Liver (tissue), 9 donors: ENCODE data around the gene SIRT6. TPM values are rescaled to one million over a fixed set of nuclear protein-coding genes. Genes with fewer than 3 reads are reported as not detected.
"Not testable (repeated sequence)": the region's sequence is repeated elsewhere in the genome, so short reads cannot be mapped to it uniquely, and the experiment has no call there.

Experiments used
- DNase-seq: peaks from one replicate; pipeline ENCODE4 v3.0.0-alpha.2; 2017; ENCODE audit warnings: low spot score
- H3K27ac ChIP-seq, 2 donors: one replicate each; pipeline ENCODE4 v1.7.0; 2013; ENCODE audit warnings: inconsistent platforms in 2 of 2, low read length in 2 of 2, control low read depth in 1 of 2, low read depth in 1 of 2, mild to moderate bottlenecking in 1 of 2
- H3K27me3 ChIP-seq, 4 donors: one replicate each; pipeline versions ENCODE4 v1.6.1 to v1.7.0; 2013; ENCODE audit warnings: low read length in 3 of 4, inconsistent platforms in 1 of 4, mild to moderate bottlenecking in 1 of 4, moderate library complexity in 1 of 4; ENCODE audit not compliant: control insufficient read depth in 4 of 4, insufficient read depth in 4 of 4
- H3K36me3 ChIP-seq, 4 donors: one replicate each; pipeline versions ENCODE4 v1.6.1 to v1.7.0; 2013; ENCODE audit warnings: low read length in 3 of 4, mild to moderate bottlenecking in 3 of 4, low read depth in 1 of 4, moderate library complexity in 1 of 4; ENCODE audit not compliant: control insufficient read depth in 4 of 4, insufficient read depth in 3 of 4
- H3K4me1 ChIP-seq, 4 donors: one replicate each; pipeline versions ENCODE4 v1.6.1 to v1.7.0; 2013; ENCODE audit warnings: low read length in 3 of 4, mild to moderate bottlenecking in 3 of 4, moderate library complexity in 1 of 4; ENCODE audit not compliant: control insufficient read depth in 4 of 4, insufficient read depth in 4 of 4
- H3K4me3 ChIP-seq, 3 donors: one replicate each; pipeline versions ENCODE4 v1.6.1 to v1.7.0; 2013; ENCODE audit warnings: low read length in 3 of 3, control low read depth in 1 of 3, low read depth in 1 of 3, mild to moderate bottlenecking in 1 of 3
- H3K9ac ChIP-seq, 2 donors: one replicate each; pipeline ENCODE4 v1.7.0; 2013; ENCODE audit warnings: low read length in 2 of 2, mild to moderate bottlenecking in 2 of 2, moderate library complexity in 2 of 2, control low read depth in 1 of 2, low read depth in 1 of 2
- H3K9me3 ChIP-seq, 4 donors: one replicate each; pipeline versions ENCODE4 v1.6.1 to v1.7.0; 2013; ENCODE audit warnings: low read length in 3 of 4; ENCODE audit not compliant: control insufficient read depth in 4 of 4
- ATF3 ChIP-seq: IDR thresholded peaks from 2 replicates; pipeline ENCODE4 v1.6.1; 2016; ENCODE audit warnings: antibody characterized with exemption
- EGR1 ChIP-seq, 2 donors: IDR thresholded peaks; 2 replicates each; pipeline ENCODE4 v1.6.1; 2016 to 2018; ENCODE audit warnings: antibody characterized with exemption in 2 of 2, low read depth in 2 of 2
- FOXA1 ChIP-seq: IDR thresholded peaks from 2 replicates; pipeline ENCODE4 v1.6.1; 2016; ENCODE audit warnings: antibody characterized with exemption
- FOXA2 ChIP-seq: IDR thresholded peaks from 2 replicates; pipeline ENCODE4 v1.6.1; 2016; ENCODE audit warnings: antibody characterized with exemption
- GABPA ChIP-seq, 2 donors: IDR thresholded peaks in 1 of 2; conservative IDR thresholded peaks in 1 of 2; 2 replicates each; pipeline ENCODE4 v1.6.1; 2016; ENCODE audit warnings: antibody characterized with exemption in 2 of 2, mild to moderate bottlenecking in 1 of 2, moderate library complexity in 1 of 2
- HNF4A ChIP-seq, 2 donors: conservative IDR thresholded peaks; 2 replicates each; pipeline ENCODE4 v1.6.1; 2016; ENCODE audit warnings: antibody characterized with exemption in 2 of 2, mild to moderate bottlenecking in 2 of 2
- HNF4G ChIP-seq: IDR thresholded peaks from 2 replicates; pipeline ENCODE4 v1.6.1; 2016; ENCODE audit warnings: antibody characterized with exemption
- JUND ChIP-seq, 2 donors: IDR thresholded peaks; 2 replicates each; pipeline ENCODE4 v1.6.1; 2016; ENCODE audit warnings: antibody characterized with exemption in 2 of 2
- NR2F2 ChIP-seq: IDR thresholded peaks from 2 replicates; pipeline ENCODE4 v1.6.1; 2016; ENCODE audit warnings: antibody characterized with exemption
- RAD21 ChIP-seq, 2 donors: IDR thresholded peaks; 2 replicates each; pipeline ENCODE4 v1.6.1; 2016; ENCODE audit warnings: antibody characterized with exemption in 2 of 2, mild to moderate bottlenecking in 2 of 2
- RXRA ChIP-seq, 2 donors: IDR thresholded peaks; 2 replicates each; pipeline ENCODE4 v1.6.1; 2017 to 2018; ENCODE audit warnings: antibody characterized with exemption in 2 of 2, mild to moderate bottlenecking in 1 of 2
- SP1 ChIP-seq: IDR thresholded peaks from 2 replicates; pipeline ENCODE4 v1.6.1; 2018; ENCODE audit warnings: antibody characterized with exemption, mild to moderate bottlenecking
- TAF1 ChIP-seq: conservative IDR thresholded peaks from 2 replicates; pipeline ENCODE4 v1.6.1; 2016; ENCODE audit warnings: antibody characterized with exemption, mild to moderate bottlenecking
- YY1 ChIP-seq: IDR thresholded peaks from 2 replicates; pipeline ENCODE4 v1.6.1; 2016; ENCODE audit warnings: antibody characterized with exemption, mild to moderate bottlenecking
- WGBS: extraction: QIAGEN DNeasy Blood & Tissue Kit; methylation state at CpG from one replicate; pipeline ENCODE4 v1.1.7; 2013; 5-methylcytosine and 5-hydroxymethylcytosine counted together
- polyA plus RNA-seq, 2 donors: library from polyadenylated mRNA; stranded (reverse) in 1 of 2; unstranded in 1 of 2; fragments of 200-250 nt in 1 of 2; fragments of >200 nt in 1 of 2; fragmentation: Nextera tagmentation in 1 of 2; extraction: Ambion mirVana in 1 of 2; gene quantifications; one replicate each; pipeline versions ENCODE4 v1.2.1 to v1.2.3, GENCODE V29; 2013 to 2015
- total RNA-seq, 2 donors: library from RNA; depleted of rRNA; stranded (reverse); fragments of >200 nt; gene quantifications; one replicate each; pipeline ENCODE4 v1.2.3, GENCODE V29; 2014
- TF ChIP-seq, protein P1 (sequence below): IDR thresholded peaks from 2 replicates; pipeline ENCODE4 v1.6.1; 2016; ENCODE audit warnings: antibody characterized with exemption
- TF ChIP-seq, protein P2 (sequence below): fragments of 150-350 bp; IDR thresholded peaks from 2 replicates; pipeline ENCODE4 v1.5.1; 2017; ENCODE audit warnings: improper control_type of control experiment, low read depth, low read length; ENCODE audit not compliant: missing input control
- TF ChIP-seq, protein P3 (sequence below): IDR thresholded peaks from 2 replicates; pipeline ENCODE4 v1.6.1; 2016; ENCODE audit warnings: antibody characterized with exemption
- TF ChIP-seq, protein P4 (sequence below): IDR thresholded peaks from 2 replicates; pipeline ENCODE4 v1.6.1; 2016; ENCODE audit warnings: antibody characterized with exemption, mild to moderate bottlenecking
- donor health status: healthy.
- donor health status: healthy.
- donor health status: healthy.
- donor health status: healthy.
- donor health status: healthy.

The SIRT6 gene
- total RNA-seq (10 to 100 TPM in 1 of 2 donors, 1 to 10 TPM in 1; 7.7 to 12.7 TPM), polyA plus RNA-seq (10 to 100 TPM in 1 of 2 donors, 1 to 10 TPM in 1; 8.4 to 11.3 TPM)

GRCh38 chr19:4182084-4182810, at the start of gene SIRT6, which contains the start of gene ANKRD24:
TSS of gene SIRT6 (minus strand) at chr19:4182563. CDS start at chr19:4182539, 24 bp downstream.
TSS of gene ANKRD24 (plus strand) at chr19:4182689. CDS start at chr19:4186426, 3,737 bp downstream.
- Histone ChIP-seq H3K9ac (peak within 1 kb of the TSS; percentile 71 to 79), H3K4me3 (peak within 1 kb of the TSS; percentile 71 to 85 (median 72)), H3K9me3 (no peaks in the 10 kb centered on the region), H3K27me3 (no peaks in the 10 kb centered on the region), H3K27ac (peak within 1 kb of the TSS; percentile 69 to 78), H3K36me3 (peaks cover 0 to 2% (median under 1%) of the 10 kb centered on the region in 4 donors), H3K4me1 (peaks cover 13 to 34% (median 24%) of the 10 kb centered on the region in 4 donors)
- DNase-seq, result peak; percentile 92
- TF ChIP-seq, protein P1, sequence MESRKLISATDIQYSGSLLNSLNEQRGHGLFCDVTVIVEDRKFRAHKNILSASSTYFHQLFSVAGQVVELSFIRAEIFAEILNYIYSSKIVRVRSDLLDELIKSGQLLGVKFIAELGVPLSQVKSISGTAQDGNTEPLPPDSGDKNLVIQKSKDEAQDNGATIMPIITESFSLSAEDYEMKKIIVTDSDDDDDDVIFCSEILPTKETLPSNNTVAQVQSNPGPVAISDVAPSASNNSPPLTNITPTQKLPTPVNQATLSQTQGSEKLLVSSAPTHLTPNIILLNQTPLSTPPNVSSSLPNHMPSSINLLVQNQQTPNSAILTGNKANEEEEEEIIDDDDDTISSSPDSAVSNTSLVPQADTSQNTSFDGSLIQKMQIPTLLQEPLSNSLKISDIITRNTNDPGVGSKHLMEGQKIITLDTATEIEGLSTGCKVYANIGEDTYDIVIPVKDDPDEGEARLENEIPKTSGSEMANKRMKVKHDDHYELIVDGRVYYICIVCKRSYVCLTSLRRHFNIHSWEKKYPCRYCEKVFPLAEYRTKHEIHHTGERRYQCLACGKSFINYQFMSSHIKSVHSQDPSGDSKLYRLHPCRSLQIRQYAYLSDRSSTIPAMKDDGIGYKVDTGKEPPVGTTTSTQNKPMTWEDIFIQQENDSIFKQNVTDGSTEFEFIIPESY, result no peak
- TF ChIP-seq, protein P2, sequence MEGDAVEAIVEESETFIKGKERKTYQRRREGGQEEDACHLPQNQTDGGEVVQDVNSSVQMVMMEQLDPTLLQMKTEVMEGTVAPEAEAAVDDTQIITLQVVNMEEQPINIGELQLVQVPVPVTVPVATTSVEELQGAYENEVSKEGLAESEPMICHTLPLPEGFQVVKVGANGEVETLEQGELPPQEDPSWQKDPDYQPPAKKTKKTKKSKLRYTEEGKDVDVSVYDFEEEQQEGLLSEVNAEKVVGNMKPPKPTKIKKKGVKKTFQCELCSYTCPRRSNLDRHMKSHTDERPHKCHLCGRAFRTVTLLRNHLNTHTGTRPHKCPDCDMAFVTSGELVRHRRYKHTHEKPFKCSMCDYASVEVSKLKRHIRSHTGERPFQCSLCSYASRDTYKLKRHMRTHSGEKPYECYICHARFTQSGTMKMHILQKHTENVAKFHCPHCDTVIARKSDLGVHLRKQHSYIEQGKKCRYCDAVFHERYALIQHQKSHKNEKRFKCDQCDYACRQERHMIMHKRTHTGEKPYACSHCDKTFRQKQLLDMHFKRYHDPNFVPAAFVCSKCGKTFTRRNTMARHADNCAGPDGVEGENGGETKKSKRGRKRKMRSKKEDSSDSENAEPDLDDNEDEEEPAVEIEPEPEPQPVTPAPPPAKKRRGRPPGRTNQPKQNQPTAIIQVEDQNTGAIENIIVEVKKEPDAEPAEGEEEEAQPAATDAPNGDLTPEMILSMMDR, result no peak
- TF ChIP-seq FOXA1, result peak; percentile 56
- peak; percentile 98 to 100 for TF ChIP-seq GABPA (IDR thresholded peaks at IDR 0.05 in 1 of 2, conservative IDR thresholded peaks at IDR 0.05 in 1 of 2)
- TF ChIP-seq ATF3, result peak; percentile 39
- TF ChIP-seq SP1, result peak; percentile 75
- TF ChIP-seq HNF4A (conservative IDR thresholded peaks at IDR 0.05), result peak in 1 of 2 donors; percentile 6
- TF ChIP-seq, protein P3, sequence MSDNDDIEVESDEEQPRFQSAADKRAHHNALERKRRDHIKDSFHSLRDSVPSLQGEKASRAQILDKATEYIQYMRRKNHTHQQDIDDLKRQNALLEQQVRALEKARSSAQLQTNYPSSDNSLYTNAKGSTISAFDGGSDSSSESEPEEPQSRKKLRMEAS, result peak; percentile 63
- TF ChIP-seq JUND (IDR thresholded peaks at IDR 0.05), result peak in 1 of 2 donors; percentile 20
- TF ChIP-seq RXRA (IDR thresholded peaks at IDR 0.05), result peak in 1 of 2 donors; percentile 59
- TF ChIP-seq, protein P4, sequence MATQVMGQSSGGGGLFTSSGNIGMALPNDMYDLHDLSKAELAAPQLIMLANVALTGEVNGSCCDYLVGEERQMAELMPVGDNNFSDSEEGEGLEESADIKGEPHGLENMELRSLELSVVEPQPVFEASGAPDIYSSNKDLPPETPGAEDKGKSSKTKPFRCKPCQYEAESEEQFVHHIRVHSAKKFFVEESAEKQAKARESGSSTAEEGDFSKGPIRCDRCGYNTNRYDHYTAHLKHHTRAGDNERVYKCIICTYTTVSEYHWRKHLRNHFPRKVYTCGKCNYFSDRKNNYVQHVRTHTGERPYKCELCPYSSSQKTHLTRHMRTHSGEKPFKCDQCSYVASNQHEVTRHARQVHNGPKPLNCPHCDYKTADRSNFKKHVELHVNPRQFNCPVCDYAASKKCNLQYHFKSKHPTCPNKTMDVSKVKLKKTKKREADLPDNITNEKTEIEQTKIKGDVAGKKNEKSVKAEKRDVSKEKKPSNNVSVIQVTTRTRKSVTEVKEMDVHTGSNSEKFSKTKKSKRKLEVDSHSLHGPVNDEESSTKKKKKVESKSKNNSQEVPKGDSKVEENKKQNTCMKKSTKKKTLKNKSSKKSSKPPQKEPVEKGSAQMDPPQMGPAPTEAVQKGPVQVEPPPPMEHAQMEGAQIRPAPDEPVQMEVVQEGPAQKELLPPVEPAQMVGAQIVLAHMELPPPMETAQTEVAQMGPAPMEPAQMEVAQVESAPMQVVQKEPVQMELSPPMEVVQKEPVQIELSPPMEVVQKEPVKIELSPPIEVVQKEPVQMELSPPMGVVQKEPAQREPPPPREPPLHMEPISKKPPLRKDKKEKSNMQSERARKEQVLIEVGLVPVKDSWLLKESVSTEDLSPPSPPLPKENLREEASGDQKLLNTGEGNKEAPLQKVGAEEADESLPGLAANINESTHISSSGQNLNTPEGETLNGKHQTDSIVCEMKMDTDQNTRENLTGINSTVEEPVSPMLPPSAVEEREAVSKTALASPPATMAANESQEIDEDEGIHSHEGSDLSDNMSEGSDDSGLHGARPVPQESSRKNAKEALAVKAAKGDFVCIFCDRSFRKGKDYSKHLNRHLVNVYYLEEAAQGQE, result peak; percentile 74
- peak; percentile 60 to 67 for TF ChIP-seq EGR1 (IDR thresholded peaks at IDR 0.05; ENCODE audit: low read depth in 2 of 2)
- TF ChIP-seq FOXA2, result no peak
- no peak for TF ChIP-seq HNF4G
- TF ChIP-seq NR2F2, result peak; percentile 59
- no peak for TF ChIP-seq TAF1
- peak; percentile 95 for TF ChIP-seq YY1
- peak in 1 of 2 donors; percentile 7 for TF ChIP-seq RAD21 (IDR thresholded peaks at IDR 0.05)
- WGBS, result under 1% methylated on average over 58 of the region's 58 CpGs

GRCh38 chr19:4232139-4232538, 49.8 kb upstream of the SIRT6 start:
- not testable (repeated sequence) for H3K36me3 ChIP-seq, H3K27ac ChIP-seq, H3K9ac ChIP-seq, DNase-seq, H3K4me1 ChIP-seq, H3K9me3 ChIP-seq, H3K27me3 ChIP-seq, H3K4me3 ChIP-seq
- 85% methylated on average over 5 of the region's 5 CpGs for WGBS

DNA sequence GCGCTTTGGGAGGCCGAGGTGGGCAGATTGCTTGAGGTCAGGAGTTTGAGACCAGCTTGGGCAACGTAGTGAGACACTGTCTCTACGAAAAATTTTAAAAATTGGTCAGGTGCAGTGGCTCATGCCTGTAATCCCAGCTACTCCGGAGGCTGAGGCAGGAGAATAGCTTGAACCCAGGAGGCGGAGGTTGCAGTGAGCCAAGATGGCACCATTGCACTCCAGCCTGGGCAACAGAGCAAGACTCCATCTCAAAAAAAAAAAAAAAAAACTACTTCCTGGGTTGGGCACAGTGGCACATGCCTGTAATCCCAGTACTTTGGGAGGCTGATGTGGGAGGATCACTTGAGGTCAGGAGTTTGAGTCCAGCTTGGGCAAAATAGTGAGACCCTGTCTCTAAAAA, 49.2 kb upstream of the SIRT6 start:
- H3K36me3 ChIP-seq, H3K9me3 ChIP-seq, H3K9ac ChIP-seq, H3K4me1 ChIP-seq, DNase-seq, H3K27me3 ChIP-seq, H3K4me3 ChIP-seq, H3K27ac ChIP-seq: not testable (repeated sequence)
- 92% methylated on average over 6 of the region's 6 CpGs for WGBS
